Endodermal cell (in vitro differentiated cells): Measurements from ENCODE around the gene MYF5. TPM values are rescaled to one million over a fixed set of nuclear protein-coding genes. Genes with fewer than 3 reads are reported as not detected.

Experiments
- DNase-seq: peaks from one replicate; pipeline ENCODE4 v3.0.0-alpha.2; 2017
- H3K27ac ChIP-seq: 2 replicates; pipeline ENCODE4 v1.5.1; 2013; ENCODE audit warnings: mild to moderate bottlenecking, low read depth, low read length, moderate library complexity
- H3K27me3 ChIP-seq: 2 replicates; pipeline ENCODE4 v1.6.1; 2013; ENCODE audit warnings: mild to moderate bottlenecking, low read length, moderate library complexity; ENCODE audit not compliant: insufficient read depth, control insufficient read depth, poor library complexity, severe bottlenecking
- H3K36me3 ChIP-seq: 2 replicates; pipeline ENCODE4 v1.7.0; 2013; ENCODE audit warnings: mild to moderate bottlenecking, low read length, moderate library complexity; ENCODE audit not compliant: control insufficient read depth, insufficient read depth
- H3K4me1 ChIP-seq: one replicate; pipeline ENCODE4 v1.7.0; 2013; ENCODE audit warnings: low read length; ENCODE audit not compliant: control insufficient read depth, insufficient read depth
- H3K4me3 ChIP-seq: 2 replicates; pipeline ENCODE4 v1.5.1; 2013; ENCODE audit warnings: mild to moderate bottlenecking, low read length, moderate library complexity
- H3K9ac ChIP-seq: 2 replicates; pipeline ENCODE4 v1.6.1; 2013; ENCODE audit warnings: mild to moderate bottlenecking, low read length, moderate library complexity; ENCODE audit not compliant: poor library complexity, severe bottlenecking; ENCODE audit errors: extremely low read depth
- H3K9me3 ChIP-seq: 2 replicates; pipeline ENCODE4 v1.6.1; 2013; ENCODE audit warnings: mild to moderate bottlenecking, low read length, moderate library complexity; ENCODE audit not compliant: control insufficient read depth
- H3K27ac Mint-ChIP-seq: 2 replicates; pipeline ENCODE4 v1.8.0; 2020; ENCODE audit warnings: mixed read lengths
- H3K27me3 Mint-ChIP-seq: 2 replicates; pipeline ENCODE4 v1.8.0; 2021; ENCODE audit warnings: mild to moderate bottlenecking, mixed read lengths; ENCODE audit not compliant: insufficient read depth
- H3K36me3 Mint-ChIP-seq: 2 replicates; pipeline ENCODE4 v1.8.0; 2020; ENCODE audit warnings: low read depth, mixed read lengths
- H3K4me1 Mint-ChIP-seq: 2 replicates; pipeline ENCODE4 v1.8.0; 2020; ENCODE audit warnings: mixed read lengths
- H3K4me3 Mint-ChIP-seq: 2 replicates; pipeline ENCODE4 v1.8.0; 2020; ENCODE audit warnings: mild to moderate bottlenecking, moderate library complexity, mixed read lengths
- H3K9me3 Mint-ChIP-seq: 2 replicates; pipeline ENCODE4 v1.8.0; 2020; ENCODE audit warnings: mild to moderate bottlenecking, mixed read lengths
- WGBS, 2 experiments: methylation state at CpG; one replicate each; pipeline versions ENCODE4 v1.1.5 to v1.1.7; 2013; ENCODE audit warnings: missing lambda C conversion rate in 2 of 2, mixed read lengths in 1 of 2; ENCODE audit not compliant: insufficient coverage in 1 of 2, insufficient read length in 1 of 2; 5-methylcytosine and 5-hydroxymethylcytosine counted together
- total RNA-seq, 2 donors: library from RNA; stranded (reverse); fragmentation: NEBNext Ultra II Directional in 1 of 2; extraction: Animal tissue kit (Norgen Biotek cat#: 25700) in 1 of 2; gene quantifications; 2 replicates in 1 of 2; 3 replicates in 1 of 2; pipeline ENCODE4 v1.2.1, GENCODE V29; 2021
- TF ChIP-seq, protein P1 (sequence below): fragments of 200-600 bp; sonication (generic); conservative IDR thresholded peaks from 2 replicates; pipeline ENCODE4 v1.5.0; 2021; ENCODE audit warnings: antibody characterized with exemption, mild to moderate bottlenecking

MYF5 gene
- total RNA-seq, 2 donors from 2014 or later = not detected

DNA sequence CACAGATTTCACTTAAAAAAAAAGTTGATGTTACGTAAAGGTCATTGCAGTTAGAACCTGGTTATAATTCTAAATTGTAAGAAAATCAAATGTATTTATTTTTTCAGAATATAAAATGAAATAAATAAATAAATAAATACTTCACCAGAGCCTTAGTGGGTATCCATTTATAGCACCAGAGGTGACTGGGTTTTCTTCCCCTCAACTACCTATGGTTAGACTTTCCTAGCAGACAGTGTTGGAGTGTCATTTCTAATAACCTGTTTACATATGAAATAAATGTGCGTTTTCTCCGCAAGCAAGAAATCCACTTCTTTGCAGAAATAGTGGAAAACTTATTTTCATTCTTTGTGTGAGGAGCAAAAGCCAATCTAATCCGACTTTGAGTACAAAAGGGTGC is 3.3 kb upstream of the MYF5 start:
- no peak overlapping the region for H3K9ac ChIP-seq
- peaks cover 9% of the 10 kb centered on the region for H3K4me1 ChIP-seq
- Mint-ChIP-seq H3K4me3 (peak overlapping the region; percentile 53), H3K36me3 (no peaks in the 10 kb centered on the region), H3K27ac (no peak overlapping the region), H3K4me1 (peaks cover 56% of the 10 kb centered on the region), H3K9me3 (no peaks in the 10 kb centered on the region), H3K27me3 (peaks cover 58% of the 10 kb centered on the region)
- no peaks in the 10 kb centered on the region for H3K9me3 ChIP-seq
- no peaks in the 10 kb centered on the region for H3K36me3 ChIP-seq
- H3K4me3 ChIP-seq = peak overlapping the region; percentile 62
- TF ChIP-seq, protein P1, sequence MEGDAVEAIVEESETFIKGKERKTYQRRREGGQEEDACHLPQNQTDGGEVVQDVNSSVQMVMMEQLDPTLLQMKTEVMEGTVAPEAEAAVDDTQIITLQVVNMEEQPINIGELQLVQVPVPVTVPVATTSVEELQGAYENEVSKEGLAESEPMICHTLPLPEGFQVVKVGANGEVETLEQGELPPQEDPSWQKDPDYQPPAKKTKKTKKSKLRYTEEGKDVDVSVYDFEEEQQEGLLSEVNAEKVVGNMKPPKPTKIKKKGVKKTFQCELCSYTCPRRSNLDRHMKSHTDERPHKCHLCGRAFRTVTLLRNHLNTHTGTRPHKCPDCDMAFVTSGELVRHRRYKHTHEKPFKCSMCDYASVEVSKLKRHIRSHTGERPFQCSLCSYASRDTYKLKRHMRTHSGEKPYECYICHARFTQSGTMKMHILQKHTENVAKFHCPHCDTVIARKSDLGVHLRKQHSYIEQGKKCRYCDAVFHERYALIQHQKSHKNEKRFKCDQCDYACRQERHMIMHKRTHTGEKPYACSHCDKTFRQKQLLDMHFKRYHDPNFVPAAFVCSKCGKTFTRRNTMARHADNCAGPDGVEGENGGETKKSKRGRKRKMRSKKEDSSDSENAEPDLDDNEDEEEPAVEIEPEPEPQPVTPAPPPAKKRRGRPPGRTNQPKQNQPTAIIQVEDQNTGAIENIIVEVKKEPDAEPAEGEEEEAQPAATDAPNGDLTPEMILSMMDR = no peak
- no peak overlapping the region for H3K27ac ChIP-seq
- no peak for DNase-seq
- H3K27me3 ChIP-seq = peaks cover 42% of the 10 kb centered on the region
- 71 to 78% methylated on average over 3 of the region's 4 CpGs for WGBS, 2 experiments

DNA sequence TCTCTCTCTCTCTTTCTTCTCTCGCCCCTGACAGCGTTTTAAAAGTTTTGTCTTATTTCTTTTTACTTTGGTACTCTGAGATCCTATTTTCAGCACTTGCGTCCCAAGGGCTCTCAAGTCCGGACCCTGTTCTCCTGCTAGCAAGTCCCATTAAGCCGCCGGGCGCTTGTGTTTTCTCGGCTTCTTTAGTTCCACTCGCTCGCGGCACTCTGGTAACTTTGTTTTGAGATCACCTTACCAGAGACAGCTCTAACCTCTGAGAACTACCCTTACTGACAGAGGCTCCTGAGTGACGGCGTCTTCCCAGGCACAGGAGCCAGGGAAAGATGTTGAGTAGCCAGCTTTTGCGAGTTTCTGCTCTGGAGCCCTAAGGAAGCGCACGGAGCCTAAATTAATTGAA is 2.7 kb upstream of the MYF5 start:
- H3K4me3 ChIP-seq = peak overlapping the region; percentile 62
- TF ChIP-seq, protein P1 = no peak
- H3K36me3 Mint-ChIP-seq = no peaks in the 10 kb centered on the region
- peaks cover 9% of the 10 kb centered on the region for H3K4me1 ChIP-seq
- H3K27ac ChIP-seq = no peak overlapping the region
- peak overlapping the region; percentile 29 for H3K27ac Mint-ChIP-seq
- H3K27me3 ChIP-seq = peaks cover 36% of the 10 kb centered on the region
- no peaks in the 10 kb centered on the region for H3K9me3 ChIP-seq
- peaks cover 55% of the 10 kb centered on the region for H3K27me3 Mint-ChIP-seq
- peaks cover 50% of the 10 kb centered on the region for H3K4me1 Mint-ChIP-seq
- H3K4me3 Mint-ChIP-seq = peak overlapping the region; percentile 53
- H3K9ac ChIP-seq = no peak overlapping the region
- WGBS, 2 experiments = 12 to 22% methylated on average over 8 to 16 of the region's 16 CpGs
- DNase-seq = peak; percentile 89
- no peaks in the 10 kb centered on the region for H3K36me3 ChIP-seq
- no peaks in the 10 kb centered on the region for H3K9me3 Mint-ChIP-seq

DNA sequence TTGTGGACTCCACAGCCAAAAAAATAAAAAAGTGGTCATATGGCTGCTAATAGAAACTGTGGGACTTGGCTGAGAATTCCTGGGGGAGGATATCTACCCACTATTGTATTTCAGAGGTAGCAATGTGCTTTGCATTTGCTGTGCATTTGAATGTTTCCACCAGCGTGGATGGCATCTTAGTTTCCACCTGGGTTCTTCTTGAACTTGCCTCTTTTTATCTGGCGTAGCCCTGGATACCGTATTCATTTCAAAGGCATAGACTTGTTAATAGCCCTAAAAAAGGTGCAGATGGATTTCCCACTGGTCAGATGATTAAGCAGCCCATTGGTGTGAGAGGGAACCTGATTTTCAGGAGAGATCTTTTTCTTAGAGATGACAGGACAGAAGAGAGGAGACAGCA is 1.9 kb upstream of the MYF5 start:
- H3K4me3 Mint-ChIP-seq = no peak overlapping the region
- 38 to 45% methylated on average over 3 of the region's 3 CpGs for WGBS, 2 experiments
- peaks cover 48% of the 10 kb centered on the region for H3K4me1 Mint-ChIP-seq
- H3K27ac Mint-ChIP-seq = no peak overlapping the region
- peaks cover 9% of the 10 kb centered on the region for H3K4me1 ChIP-seq
- no peaks in the 10 kb centered on the region for H3K9me3 Mint-ChIP-seq
- TF ChIP-seq, protein P1 = no peak
- H3K27me3 ChIP-seq = peaks cover 28% of the 10 kb centered on the region
- H3K4me3 ChIP-seq = no peak overlapping the region
- peak; percentile 78 for DNase-seq
- no peak overlapping the region for H3K27ac ChIP-seq
- no peaks in the 10 kb centered on the region for H3K9me3 ChIP-seq
- H3K36me3 Mint-ChIP-seq = no peaks in the 10 kb centered on the region
- H3K36me3 ChIP-seq = no peaks in the 10 kb centered on the region
- peaks cover 47% of the 10 kb centered on the region for H3K27me3 Mint-ChIP-seq
- H3K9ac ChIP-seq = no peak overlapping the region
